ENCODE measurements around the gene LCP2. TPM values are rescaled to one million over a fixed set of nuclear protein-coding genes. Genes with fewer than 3 reads are reported as not detected.

Gene LCP2
- total and polyA plus RNA-seq, 2 donors (not counting 3 experiments of a cell fraction or from before 2014, with no cell fraction given): not detected

GRCh38 chr5:170266570-170267381 lies 30.8 kb downstream of the LCP2 start:
- H3K79me2 ChIP-seq (ENCODE audit: control insufficient read depth, insufficient read depth, low read length): no peaks in the 10 kb centered on the region
- no peaks in the 10 kb centered on the region for H3K9me1 ChIP-seq (replicated peaks; ENCODE audit: control insufficient read depth, extremely low read depth, insufficient read depth, low read length)
- BruUV-seq (replicated peaks): no TSS peak
- no peak overlapping the region for H3K9ac ChIP-seq (replicated peaks; ENCODE audit: extremely low read depth, insufficient read depth, low read length)
- no peaks in the 10 kb centered on the region for H3K9me3 ChIP-seq (replicated peaks; ENCODE audit: control insufficient read depth, insufficient read depth, low read length)
- FAIRE-seq: no peak
- H3K4me3 ChIP-seq (replicated peaks in 1 of 3; ENCODE audit: insufficient read depth in 1 of 3, low read depth in 1 of 3, low read length in 3 of 3): no peak overlapping the region
- no peak for TF ChIP-seq MAX (IDR thresholded peaks at IDR 0.05; ENCODE audit: insufficient read depth, insufficient read length)
- H3K36me3 ChIP-seq (ENCODE audit: control insufficient read depth in 2 of 2, extremely low read depth in 1 of 2, insufficient read depth in 2 of 2, low read length in 2 of 2): no peaks in the 10 kb centered on the region
- H3K4me2 ChIP-seq (ENCODE audit: insufficient read depth, low read length): no peak overlapping the region
- no peaks in the 10 kb centered on the region for H3K4me1 ChIP-seq (ENCODE audit: control insufficient read depth, extremely low read depth, insufficient read depth, low read length)
- no peaks in the 10 kb centered on the region for H4K20me1 ChIP-seq (replicated peaks; ENCODE audit: control insufficient read depth, extremely low read depth, insufficient read depth, low read length)
- H2AFZ ChIP-seq (ENCODE audit: low read depth, low read length): no peak overlapping the region
- H3K27me3 ChIP-seq (ENCODE audit: control insufficient read depth in 2 of 2, insufficient read depth in 2 of 2, low read length in 2 of 2): peaks cover 17 to 35% of the 10 kb centered on the region in 2 experiments
- DNase-seq (ENCODE audit: low read depth, low spot score): no peak
- no peak overlapping the region for H3K27ac ChIP-seq (ENCODE audit: insufficient read depth, low read depth, low read length)
- CTCF ChIA-PET: interaction anchor here (0.6 to 4.8 kb wide), 26 partner anchors 10 to 685 kb away, joined by 3 to 32 read pairs (median 4); no protein-coding TSS in a partner anchor
- dilution Hi-C loops (cut with MboI; ENCODE audit: extremely low pct_ligation_motif_present, low sequenced_read_pairs): no loop called here
- POLR2A ChIA-PET: interaction anchor here (0.6 kb wide), 1 partner anchor 10 kb away, joined by 4 read pairs; no protein-coding TSS in a partner anchor
- intact Hi-C loops (cut with micrococcal nuclease): loop anchor here (5.0 kb wide), 1 partner anchor 164 kb away; no protein-coding TSS in a partner anchor

GRCh38 chr5:170265522-170265921 lies 32.1 kb downstream of the LCP2 start:
- H3K4me3 ChIP-seq (replicated peaks in 1 of 3; ENCODE audit: insufficient read depth in 1 of 3, low read depth in 1 of 3, low read length in 3 of 3): no peak overlapping the region
- dilution Hi-C loops (cut with MboI; ENCODE audit: extremely low pct_ligation_motif_present, low sequenced_read_pairs): no loop called here
- no peak overlapping the region for H3K4me2 ChIP-seq (ENCODE audit: insufficient read depth, low read length)
- H3K36me3 ChIP-seq (ENCODE audit: control insufficient read depth in 2 of 2, extremely low read depth in 1 of 2, insufficient read depth in 2 of 2, low read length in 2 of 2): no peaks in the 10 kb centered on the region
- H3K9me3 ChIP-seq (replicated peaks; ENCODE audit: control insufficient read depth, insufficient read depth, low read length): no peaks in the 10 kb centered on the region
- no peaks in the 10 kb centered on the region for H3K9me1 ChIP-seq (replicated peaks; ENCODE audit: control insufficient read depth, extremely low read depth, insufficient read depth, low read length)
- no peak overlapping the region for H3K9ac ChIP-seq (replicated peaks; ENCODE audit: extremely low read depth, insufficient read depth, low read length)
- no peak for TF ChIP-seq POLR2A (IDR thresholded peaks at IDR 0.05; ENCODE audit: low read depth, low read length)
- TF ChIP-seq MYC (IDR thresholded peaks at IDR 0.05; ENCODE audit: low read depth, low read length): no peak
- no peak for TF ChIP-seq MAX (IDR thresholded peaks at IDR 0.05; ENCODE audit: insufficient read depth, insufficient read length)
- TF ChIP-seq EZH2 (IDR thresholded peaks at IDR 0.05; ENCODE audit: borderline replicate concordance, low read depth, low read length, severe bottlenecking): no peak
- no peak for TF ChIP-seq POLR2AphosphoS5 (IDR thresholded peaks at IDR 0.05; ENCODE audit: insufficient read depth, low read depth, low read length)
- TF ChIP-seq CTCF (IDR thresholded peaks at IDR 0.05; ENCODE audit: extremely low read depth in 1 of 2, insufficient read depth in 1 of 2, low read depth in 1 of 2, low read length in 2 of 2): no peak
- no peak for TF ChIP-seq GATA2 (IDR thresholded peaks at IDR 0.05; ENCODE audit: insufficient read depth, insufficient read length, low read depth, low read length)
- no peak for TF ChIP-seq FOS (IDR thresholded peaks at IDR 0.05; ENCODE audit: borderline replicate concordance, insufficient read depth, low read length)
- TF ChIP-seq JUN (IDR thresholded peaks at IDR 0.05; ENCODE audit: borderline replicate concordance, insufficient read depth, insufficient read length, low read depth): no peak
- no TSS peak for BruUV-seq (replicated peaks)
- no peak overlapping the region for H3K27ac ChIP-seq (ENCODE audit: insufficient read depth, low read depth, low read length)
- no peaks in the 10 kb centered on the region for H4K20me1 ChIP-seq (replicated peaks; ENCODE audit: control insufficient read depth, extremely low read depth, insufficient read depth, low read length)
- no peak overlapping the region for H2AFZ ChIP-seq (ENCODE audit: low read depth, low read length)
- DNase-seq (ENCODE audit: low read depth, low spot score) (no peak), FAIRE-seq (no peak)
- H3K4me1 ChIP-seq (ENCODE audit: control insufficient read depth, extremely low read depth, insufficient read depth, low read length): no peaks in the 10 kb centered on the region
- CTCF ChIA-PET: interaction anchor here (0.6 to 4.8 kb wide), 14 partner anchors 13 to 526 kb away, joined by 3 to 32 read pairs (median 6); no protein-coding TSS in a partner anchor
- H3K79me2 ChIP-seq (ENCODE audit: control insufficient read depth, insufficient read depth, low read length): no peaks in the 10 kb centered on the region
- H3K27me3 ChIP-seq (ENCODE audit: control insufficient read depth in 2 of 2, insufficient read depth in 2 of 2, low read length in 2 of 2): peaks cover 19 to 35% of the 10 kb centered on the region in 2 experiments
- POLR2A ChIA-PET: no interaction called here
- intact Hi-C loops (cut with micrococcal nuclease): loop anchor here (5.0 kb wide), 1 partner anchor 163 kb away; no protein-coding TSS in a partner anchor

All from endothelial cell of umbilical vein (primary cell).